Gastrocnemius medialis (tissue), 4 donors: ENCODE results near the gene ADGRL3. TPM values are rescaled to one million over a fixed set of nuclear protein-coding genes. Genes with fewer than 3 reads are reported as not detected.

ENCODE experiments used
- ATAC-seq, 2 donors: fragments of 150-250 bp; one replicate each; pipeline ENCODE4 v1.9.1; 2016
- DNase-seq, 2 donors: peaks; one replicate each; pipeline ENCODE4 v3.0.0-alpha.2; 2019
- H3K27ac ChIP-seq, 4 donors: fragments of 200-600 bp; sonication (generic); 1 replicate in 1 of 4; 2 replicates in 3 of 4; pipeline ENCODE4 v1.5.1; 2016 to 2018; ENCODE audit warnings: mild to moderate bottlenecking in 2 of 4, moderate library complexity in 1 of 4
- H3K27me3 ChIP-seq, 3 donors: fragments of 200-600 bp; sonication (generic) in 2 of 3; 1 replicate in 1 of 3; 2 replicates in 2 of 3; pipeline versions ENCODE4 v1.5.1 to v1.6.0; 2016 to 2019; ENCODE audit warnings: mild to moderate bottlenecking in 1 of 3, moderate library complexity in 1 of 3
- H3K36me3 ChIP-seq, 2 donors: fragments of 200-600 bp; sonication (generic) in 1 of 2; one replicate each; pipeline ENCODE4 v1.5.1; 2017 to 2018
- H3K4me1 ChIP-seq, 2 donors: fragments of 200-600 bp; sonication (generic) in 1 of 2; one replicate each; pipeline ENCODE4 v1.5.1; 2016 to 2017; ENCODE audit warnings: mild to moderate bottlenecking in 2 of 2
- H3K4me3 ChIP-seq, 4 donors: fragments of 200-600 bp; sonication (generic) in 3 of 4; 1 replicate in 1 of 4; 2 replicates in 3 of 4; pipeline ENCODE4 v1.5.1; 2016 to 2019; ENCODE audit warnings: mild to moderate bottlenecking in 2 of 4
- H3K9me3 ChIP-seq, 3 donors: fragments of 200-600 bp; sonication (generic) in 2 of 3; 1 replicate in 1 of 3; 2 replicates in 2 of 3; pipeline ENCODE4 v1.5.1; 2016 to 2019
- POLR2A ChIP-seq, 2 donors: fragments of 450-650 bp; IDR thresholded peaks; one replicate each; pipeline ENCODE4 v1.6.1; 2017; ENCODE audit warnings: antibody characterized with exemption in 2 of 2, mild to moderate bottlenecking in 2 of 2, moderate library complexity in 2 of 2
- in situ Hi-C, 4 donors: fragments of 200-750 bp; cut with MboI; loops; one replicate each; pipeline versions ENCODE4 v1.15.0 to v1.8.0; 2017; ENCODE audit warnings: low sequenced_read_pairs in 4 of 4
- intact Hi-C: fragments of 100-400 bp; cut with DNase I; formaldehyde crosslinking; loops from one replicate; pipeline ENCODE4 v1.15.1; 2023; ENCODE audit warnings: low total_unique reads
- total RNA-seq, 4 donors: library from RNA; depleted of rRNA; stranded (reverse); fragments of >200 nt; gene quantifications; one replicate each; pipeline versions ENCODE4 v1.1.0 to v1.2.3, GENCODE V29; 2016
- TF ChIP-seq, protein P1 (sequence below), 5 experiments: fragments of 450-650 bp in 3 of 5; fragments of 200-600 bp in 2 of 5; sonication (generic) in 2 of 5; IDR thresholded peaks in 4 of 5; conservative IDR thresholded peaks in 1 of 5; 1 replicate in 4 of 5; 2 replicates in 1 of 5; pipeline ENCODE4 v1.5.1; 2016 to 2019; ENCODE audit warnings: antibody characterized with exemption in 5 of 5, mild to moderate bottlenecking in 3 of 5, moderate library complexity in 3 of 5

Gene ADGRL3
- total RNA-seq, 4 donors from 2014 or later, result 0.69 to 2.2 (median 1.1) TPM

GRCh38 chr4:61517144-61517543, 317.0 kb downstream of the ADGRL3 start:
- no peak for DNase-seq
- ATAC-seq, result no peak
- Histone ChIP-seq H3K4me1 (no peaks in the 10 kb centered on the region), H3K36me3 (no peaks in the 10 kb centered on the region), H3K27ac (no peak overlapping the region), H3K4me3 (no peak overlapping the region), H3K9me3 (no peaks in the 10 kb centered on the region), H3K27me3 (no peaks in the 10 kb centered on the region)
- in situ Hi-C loops, result no loop called here
- TF ChIP-seq POLR2A (IDR thresholded peaks at IDR 0.05), result no peak
- intact Hi-C loops, result no loop called here

- no peaks in the 10 kb centered on the region for H3K4me1 ChIP-seq
- no peak overlapping the region for H3K27ac ChIP-seq
- TF ChIP-seq POLR2A (IDR thresholded peaks at IDR 0.05), result no peak
- TF ChIP-seq, protein P1, sequence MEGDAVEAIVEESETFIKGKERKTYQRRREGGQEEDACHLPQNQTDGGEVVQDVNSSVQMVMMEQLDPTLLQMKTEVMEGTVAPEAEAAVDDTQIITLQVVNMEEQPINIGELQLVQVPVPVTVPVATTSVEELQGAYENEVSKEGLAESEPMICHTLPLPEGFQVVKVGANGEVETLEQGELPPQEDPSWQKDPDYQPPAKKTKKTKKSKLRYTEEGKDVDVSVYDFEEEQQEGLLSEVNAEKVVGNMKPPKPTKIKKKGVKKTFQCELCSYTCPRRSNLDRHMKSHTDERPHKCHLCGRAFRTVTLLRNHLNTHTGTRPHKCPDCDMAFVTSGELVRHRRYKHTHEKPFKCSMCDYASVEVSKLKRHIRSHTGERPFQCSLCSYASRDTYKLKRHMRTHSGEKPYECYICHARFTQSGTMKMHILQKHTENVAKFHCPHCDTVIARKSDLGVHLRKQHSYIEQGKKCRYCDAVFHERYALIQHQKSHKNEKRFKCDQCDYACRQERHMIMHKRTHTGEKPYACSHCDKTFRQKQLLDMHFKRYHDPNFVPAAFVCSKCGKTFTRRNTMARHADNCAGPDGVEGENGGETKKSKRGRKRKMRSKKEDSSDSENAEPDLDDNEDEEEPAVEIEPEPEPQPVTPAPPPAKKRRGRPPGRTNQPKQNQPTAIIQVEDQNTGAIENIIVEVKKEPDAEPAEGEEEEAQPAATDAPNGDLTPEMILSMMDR (IDR thresholded peaks at IDR 0.05 in 4 of 5, conservative IDR thresholded peaks at IDR 0.05 in 1 of 5), result no peak
- DNase-seq (no peak), ATAC-seq (no peak)
- H3K9me3 ChIP-seq, result no peaks in the 10 kb centered on the region
- intact Hi-C loops, result no loop called here
- H3K36me3 ChIP-seq, result no peaks in the 10 kb centered on the region
- in situ Hi-C loops, result no loop called here
- H3K27me3 ChIP-seq, result no peaks in the 10 kb centered on the region
- no peak overlapping the region for H3K4me3 ChIP-seq
Observed at GRCh38 chr4:61520166-61520565, 320.0 kb downstream of the ADGRL3 start.

- in situ Hi-C loops (no loop called here), intact Hi-C loops (no loop called here)
- ATAC-seq, result no peak
- Histone ChIP-seq H3K4me3 (no peak overlapping the region), H3K27ac (no peak overlapping the region), H3K36me3 (no peaks in the 10 kb centered on the region), H3K4me1 (no peaks in the 10 kb centered on the region), H3K27me3 (no peaks in the 10 kb centered on the region), H3K9me3 (no peaks in the 10 kb centered on the region)
- no peak for DNase-seq
- TF ChIP-seq, protein P1 (IDR thresholded peaks at IDR 0.05 in 4 of 5, conservative IDR thresholded peaks at IDR 0.05 in 1 of 5), result no peak
- no peak for TF ChIP-seq POLR2A (IDR thresholded peaks at IDR 0.05)
Observed at GRCh38 chr4:61520681-61521160, 320.6 kb downstream of the ADGRL3 start.

DNA sequence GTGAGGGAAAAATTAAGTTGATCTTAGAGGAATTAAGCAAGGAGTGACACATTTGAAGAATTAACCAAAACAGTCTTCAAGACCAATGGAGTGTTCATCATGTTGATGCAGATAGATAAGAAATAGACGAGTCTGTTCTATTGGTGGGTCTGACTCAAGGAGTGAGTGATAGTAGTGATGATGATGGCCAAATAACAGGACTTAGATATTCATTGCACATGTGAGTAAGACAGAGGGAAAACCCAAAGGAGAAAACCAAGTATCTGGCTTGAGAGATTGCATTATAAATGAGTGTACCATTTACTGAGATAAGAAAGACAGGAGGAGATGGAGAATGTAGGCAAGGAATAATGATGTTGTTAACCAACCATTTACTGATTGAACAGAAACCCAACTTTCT, 321.3 kb downstream of the ADGRL3 start:
- Histone ChIP-seq H3K4me3 (no peak overlapping the region), H3K27me3 (no peaks in the 10 kb centered on the region), H3K4me1 (no peaks in the 10 kb centered on the region), H3K9me3 (no peaks in the 10 kb centered on the region), H3K27ac (no peak overlapping the region), H3K36me3 (no peaks in the 10 kb centered on the region)
- no peak for DNase-seq
- TF ChIP-seq, protein P1 (IDR thresholded peaks at IDR 0.05 in 4 of 5, conservative IDR thresholded peaks at IDR 0.05 in 1 of 5), result no peak
- no peak for TF ChIP-seq POLR2A (IDR thresholded peaks at IDR 0.05)
- in situ Hi-C loops, result no loop called here
- ATAC-seq, result no peak
- intact Hi-C loops, result no loop called here

GRCh38 chr4:61522312-61522711, 322.2 kb downstream of the ADGRL3 start:
- H3K4me3 ChIP-seq, result no peak overlapping the region
- DNase-seq, result no peak
- intact Hi-C loops, result no loop called here

More at GRCh38 chr4:61522312-61522711, 322.2 kb downstream of the ADGRL3 start:
- Histone ChIP-seq H3K9me3 (no peaks in the 10 kb centered on the region), H3K27ac (no peak overlapping the region), H3K27me3 (no peaks in the 10 kb centered on the region), H3K36me3 (no peaks in the 10 kb centered on the region), H3K4me1 (no peaks in the 10 kb centered on the region)
- in situ Hi-C loops, result no loop called here
- no peak for ATAC-seq
- no peak for TF ChIP-seq POLR2A (IDR thresholded peaks at IDR 0.05)
- TF ChIP-seq, protein P1 (IDR thresholded peaks at IDR 0.05 in 4 of 5, conservative IDR thresholded peaks at IDR 0.05 in 1 of 5), result no peak
